GM18870 (cell line): ENCODE results near the gene AMOTL1.

Experiments used
- ATAC-seq: cut with Tn5 transposase; IDR thresholded peaks from one replicate; pipeline ENCODE4 v1.9.1; 2021; ENCODE audit warnings: moderate library complexity; ENCODE audit not compliant: unreplicated experiment

The AMOTL1 gene

GRCh38 chr11:94854770-94855633 is 86.8 kb downstream of the AMOTL1 start:
- ATAC-seq: no peak

DNA sequence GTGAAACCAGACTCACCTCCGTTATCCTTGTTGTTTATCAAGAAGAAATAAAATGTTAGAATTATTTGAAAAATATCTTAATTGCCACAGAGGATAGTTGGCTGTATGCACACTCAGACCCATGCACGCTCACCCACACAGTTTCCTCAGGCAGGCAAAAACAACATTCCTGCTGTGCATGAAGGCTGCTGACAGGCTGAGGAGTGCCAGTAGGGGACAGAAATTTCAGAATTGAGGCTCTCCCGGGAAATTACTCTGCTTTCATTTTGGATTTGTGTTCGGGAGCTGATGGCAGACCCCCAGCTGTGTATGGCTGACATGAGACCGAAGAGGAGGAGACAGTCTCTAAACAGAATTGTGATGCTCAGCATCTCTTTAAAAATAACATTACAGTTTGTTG is 87.5 kb downstream of the AMOTL1 start:
- no peak for ATAC-seq

GRCh38 chr11:94856443-94856842 is 88.3 kb downstream of the AMOTL1 start:
- ATAC-seq: no peak

DNA sequence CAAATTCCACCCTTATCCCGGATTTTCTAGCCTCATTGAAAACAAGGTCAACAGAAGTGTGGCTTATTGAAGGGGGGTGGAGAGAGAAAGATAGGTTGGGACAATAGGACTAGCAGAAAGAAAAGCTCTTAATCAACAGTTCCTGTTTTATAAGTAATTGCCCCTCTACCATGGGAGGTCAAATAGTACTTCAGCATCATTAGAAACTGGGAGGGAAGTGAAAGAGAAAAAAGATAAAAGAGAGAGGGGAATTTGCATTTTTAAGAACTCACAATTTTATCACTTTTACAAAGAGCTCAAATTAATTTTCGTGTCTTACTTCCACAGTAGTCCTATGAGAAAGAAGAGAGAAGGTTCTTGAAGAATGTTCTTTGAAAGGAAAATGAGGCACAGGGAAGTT is 89.2 kb downstream of the AMOTL1 start:
- ATAC-seq: no peak

DNA sequence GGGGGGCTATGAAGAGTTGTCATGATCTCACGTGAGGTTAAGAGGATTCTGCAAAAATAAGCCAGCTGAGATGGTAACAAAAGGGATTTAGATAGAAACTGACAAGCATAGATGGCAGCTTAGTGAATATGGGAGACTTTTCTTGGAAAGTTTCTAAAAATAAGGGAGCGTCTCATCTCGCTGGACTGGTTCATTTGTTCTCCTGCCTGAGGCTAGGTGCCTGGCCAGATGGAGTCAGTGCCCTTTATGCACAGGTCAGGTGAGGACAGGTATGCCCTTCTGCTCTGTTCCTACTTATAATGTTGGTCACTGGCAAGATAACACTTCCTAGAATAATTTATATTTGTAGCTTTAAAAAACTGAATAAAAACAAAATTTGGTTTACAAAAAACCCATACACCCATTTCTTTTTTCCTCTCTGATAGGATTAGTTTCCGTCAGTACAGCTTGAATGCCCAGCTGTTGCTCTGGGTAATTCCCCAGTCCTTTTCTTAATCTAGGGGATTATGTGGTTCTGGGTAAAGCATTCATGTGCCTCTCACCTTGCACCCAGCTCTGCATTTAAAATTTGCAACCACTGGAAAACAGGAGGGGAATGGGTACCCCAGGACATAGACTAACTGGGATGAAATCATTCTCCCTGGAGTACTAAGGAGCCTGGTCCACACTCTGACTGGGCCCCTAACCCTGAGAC is 90.0 kb downstream of the AMOTL1 start:
- no peak for ATAC-seq

DNA sequence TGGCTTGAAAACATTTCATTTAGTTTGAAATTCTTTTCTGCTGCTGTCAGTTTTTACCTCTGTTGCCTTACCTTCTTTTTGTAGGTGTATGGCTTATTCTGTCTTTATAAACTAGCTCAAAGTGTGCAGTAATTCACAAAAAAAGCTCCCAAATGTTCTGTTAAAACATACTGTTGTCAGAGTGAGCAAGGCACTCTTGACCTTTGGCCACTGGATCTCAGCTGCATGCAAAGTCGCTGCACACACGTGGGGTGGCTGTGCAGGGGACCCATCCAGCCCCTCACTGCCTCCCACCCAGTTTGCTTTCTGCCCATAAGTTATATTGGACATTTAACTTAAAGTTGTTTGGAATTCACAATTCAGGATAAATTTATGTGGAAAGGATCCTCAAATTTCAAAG is 92.2 kb downstream of the AMOTL1 start:
- ATAC-seq: no peak

DNA sequence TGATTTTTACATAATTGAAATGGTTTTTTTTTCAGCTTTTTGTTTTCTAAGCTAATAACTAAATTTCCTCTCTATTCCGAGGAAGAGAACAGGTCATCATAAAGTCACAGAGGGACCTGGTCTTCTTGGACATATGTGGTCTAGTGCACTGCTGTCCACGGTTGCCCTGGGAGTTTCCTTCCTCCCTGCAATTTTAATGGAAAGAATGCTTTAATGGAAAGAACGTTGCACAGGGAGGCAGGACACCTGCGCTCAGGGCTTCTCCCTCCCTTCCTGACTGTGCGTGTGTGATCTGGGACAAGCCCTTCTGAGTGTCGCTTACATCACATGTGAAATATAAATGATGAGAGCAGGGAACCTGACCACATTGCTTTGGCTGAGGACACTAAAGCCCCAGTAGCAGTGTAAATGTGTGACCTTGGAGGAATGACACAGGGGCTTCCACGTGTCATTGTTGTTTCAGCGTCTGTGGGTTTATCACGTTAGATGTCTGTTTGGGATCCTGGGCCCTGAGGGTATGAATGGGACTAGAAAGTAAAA is 93.2 kb downstream of the AMOTL1 start:
- ATAC-seq: no peak

DNA sequence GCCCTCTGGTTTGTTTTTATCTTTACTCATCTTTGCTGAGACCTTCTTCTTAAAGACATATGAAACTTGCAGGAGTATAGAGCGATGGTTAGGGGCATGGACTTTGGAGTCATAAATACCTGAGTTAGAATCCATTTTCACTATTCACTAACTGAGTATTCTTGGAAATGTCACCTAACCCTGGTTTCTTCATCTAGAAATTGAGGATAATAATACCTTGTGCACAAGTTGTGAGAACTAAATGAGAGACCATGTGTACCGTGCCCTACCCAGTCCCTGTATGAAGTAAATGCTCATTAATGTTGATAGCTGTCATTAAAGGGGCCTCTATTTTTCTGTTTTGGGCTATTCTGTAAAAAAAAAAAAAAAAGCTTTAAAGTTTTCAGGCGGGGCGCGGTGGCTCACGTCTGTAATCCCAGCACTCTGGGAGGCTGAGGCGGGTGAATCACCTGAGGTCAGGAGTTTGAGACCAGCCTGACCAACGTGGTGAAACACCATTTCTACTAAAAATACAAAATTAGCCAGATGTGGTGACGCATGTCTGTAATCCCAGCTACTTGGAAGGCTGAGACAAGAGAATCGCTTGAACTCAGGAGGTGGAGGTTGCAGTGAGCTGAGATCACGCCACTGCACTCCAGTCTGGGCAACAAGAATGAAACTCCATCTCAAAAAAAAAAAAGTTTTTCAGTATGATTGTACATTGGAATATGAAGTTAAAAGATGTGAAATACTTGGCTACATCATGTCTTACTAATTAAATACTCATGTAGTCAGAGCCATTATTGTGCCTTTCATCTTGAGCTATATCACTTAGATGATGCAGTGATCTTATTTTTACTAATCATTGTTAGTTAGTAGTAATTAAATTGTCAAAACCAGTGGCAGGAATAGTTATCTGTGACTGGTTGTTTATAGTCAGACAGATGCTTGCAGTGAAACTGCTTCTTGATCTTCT is 95.0 kb downstream of the AMOTL1 start:
- ATAC-seq: no peak

DNA sequence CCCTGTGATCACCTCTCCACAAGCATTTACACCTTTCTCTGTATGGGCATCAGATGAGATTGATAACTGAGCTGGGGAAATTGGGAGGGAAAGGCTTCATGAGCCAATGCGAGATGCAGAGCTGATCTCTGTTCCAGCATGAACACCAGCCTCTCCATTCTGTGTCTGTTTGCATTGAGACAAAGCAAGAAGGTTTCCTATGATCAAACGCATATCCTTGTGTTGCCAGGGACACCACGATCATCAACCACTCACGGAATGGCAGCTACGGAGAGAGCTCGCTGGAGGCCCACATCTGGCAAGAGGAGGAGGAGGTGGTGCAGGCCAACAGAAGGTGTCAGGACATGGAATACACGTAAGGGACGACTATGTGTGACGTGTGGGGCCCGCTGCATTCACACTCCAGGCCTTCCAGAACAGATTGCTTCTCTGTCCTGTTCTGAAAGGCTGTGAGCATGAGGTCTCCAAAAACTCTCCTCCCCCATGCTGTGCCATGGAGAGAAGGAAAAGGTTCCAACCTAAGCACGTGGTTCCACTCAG is 96.4 kb downstream of the AMOTL1 start:
- no peak for ATAC-seq

DNA sequence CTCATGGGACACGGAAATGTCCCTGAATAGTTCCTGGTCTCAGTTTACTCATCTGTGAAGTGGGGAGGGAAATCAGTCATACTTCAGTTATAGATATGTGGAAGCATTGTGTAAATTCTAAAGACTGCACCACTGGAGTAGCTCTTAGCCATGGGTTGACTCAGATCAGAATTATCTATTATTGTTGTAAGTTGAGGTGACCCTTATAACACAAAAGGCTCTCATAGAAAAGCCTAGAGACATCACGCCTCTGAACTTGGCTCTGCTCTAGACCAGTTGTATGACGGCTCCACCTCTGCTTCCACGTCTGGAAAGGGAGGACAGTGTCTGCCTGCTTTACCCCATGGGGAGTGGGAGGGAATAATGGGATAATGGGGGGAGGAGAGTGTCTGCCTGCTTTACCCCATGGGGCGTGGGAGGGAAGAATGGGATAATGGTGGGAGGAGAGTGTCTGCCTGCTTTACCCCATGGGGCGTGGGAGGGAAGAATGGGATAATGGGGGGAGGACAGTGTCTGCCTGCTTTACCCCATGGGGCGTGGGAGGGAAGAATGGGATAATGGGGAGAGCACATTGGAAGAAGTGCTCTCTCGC is 98.2 kb downstream of the AMOTL1 start:
- ATAC-seq: no peak

- ATAC-seq: no peak
These were observed 99.0 kb downstream of the AMOTL1 start for GRCh38 chr11:94866936-94867795.

DNA sequence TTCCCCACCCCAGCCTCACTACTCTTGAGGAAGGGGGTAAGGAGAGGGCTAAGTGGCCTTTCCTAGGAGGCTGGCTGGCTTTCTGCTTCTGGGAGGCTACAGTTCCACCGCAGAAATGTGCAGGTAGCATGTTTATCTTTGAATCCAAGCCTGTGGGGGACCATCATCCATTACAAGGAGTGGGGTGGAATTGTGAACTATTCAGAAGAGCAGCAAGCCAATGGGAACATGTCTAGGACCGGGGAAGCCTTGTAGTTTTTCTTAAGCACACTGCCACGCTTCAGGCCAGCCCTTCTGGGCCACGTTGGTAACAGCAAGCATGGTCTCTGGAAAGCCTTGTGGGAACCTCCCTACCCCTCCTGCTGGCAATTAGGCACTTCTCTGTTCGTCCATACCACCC is 100.3 kb downstream of the AMOTL1 start:
- ATAC-seq: no peak

DNA sequence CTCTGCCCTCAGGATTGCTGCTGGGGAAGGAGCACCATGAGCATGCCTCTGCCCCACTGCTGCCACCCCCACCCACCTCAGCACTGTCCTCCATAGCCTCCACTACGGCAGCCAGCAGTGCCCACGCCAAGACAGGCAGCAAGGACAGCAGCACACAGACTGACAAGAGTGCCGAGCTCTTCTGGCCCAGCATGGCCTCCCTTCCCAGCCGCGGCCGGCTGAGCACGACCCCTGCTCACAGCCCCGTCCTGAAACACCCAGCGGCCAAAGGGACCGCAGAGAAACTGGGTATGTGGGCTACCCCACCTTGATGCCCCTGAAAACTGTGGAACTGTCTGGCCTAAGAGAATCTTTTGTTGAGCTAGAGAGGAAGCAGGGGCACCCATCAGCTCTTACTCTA is 101.0 kb downstream of the AMOTL1 start:
- no peak for ATAC-seq

DNA sequence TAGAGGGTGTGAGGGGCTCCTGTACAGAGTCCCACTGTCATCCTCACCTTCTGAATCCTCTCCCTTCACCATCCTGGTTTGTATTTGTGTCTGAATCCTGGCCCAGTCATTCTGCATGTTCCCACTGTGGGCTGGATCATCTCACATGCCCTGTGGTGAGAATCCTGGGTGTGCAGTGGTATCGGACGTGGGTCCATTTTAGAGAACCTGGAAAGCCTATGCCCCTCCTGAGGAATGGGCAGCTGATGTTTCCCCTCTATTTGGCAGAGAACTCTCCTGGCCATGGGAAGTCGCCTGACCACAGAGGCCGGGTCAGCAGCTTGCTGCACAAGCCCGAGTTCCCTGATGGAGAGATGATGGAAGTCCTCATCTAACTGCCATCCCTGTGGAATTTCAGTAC is 102.3 kb downstream of the AMOTL1 start:
- ATAC-seq: no peak

GRCh38 chr11:94871491-94872185 is 103.5 kb downstream of the AMOTL1 start:
- ATAC-seq: no peak

- ATAC-seq: no peak
These were observed 105.9 kb downstream of the AMOTL1 start for GRCh38 chr11:94873916-94874540.

DNA sequence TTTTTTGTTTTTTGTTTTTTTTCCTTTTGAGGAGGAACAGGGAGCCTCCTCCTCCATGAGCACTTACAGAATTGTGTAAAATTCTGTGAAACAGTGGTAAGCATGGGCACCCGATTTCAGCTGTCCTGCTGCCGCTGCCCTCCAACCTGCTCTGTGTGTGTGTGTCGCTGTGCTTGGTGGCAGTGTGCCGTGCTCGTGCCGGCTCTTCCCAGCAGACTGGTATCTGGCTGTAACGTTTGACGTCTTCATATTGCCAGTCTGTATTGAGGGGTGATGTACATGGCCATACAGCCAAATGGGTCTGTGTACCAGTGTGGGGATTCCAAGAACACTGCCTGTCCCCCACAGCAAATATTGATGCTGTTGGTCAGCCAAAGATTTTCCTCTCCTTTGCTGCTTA is 108.1 kb downstream of the AMOTL1 start:
- peak; percentile 11 for ATAC-seq
